GM12878 (cell line): ENCODE results near the gene STAT5B. TPM values are rescaled to one million over a fixed set of nuclear protein-coding genes. Genes with fewer than 3 reads are reported as not detected.

Experiments used
- ATAC-seq: fragments of 200-7000 bp; cut with Tn5 transposase; 3 replicates; pipeline ENCODE4 v1.9.1; 2020; ENCODE audit warnings: mild to moderate bottlenecking, moderate library complexity
- BruUV-seq: library from RNA; stranded (reverse); fragments of 400-500 nt; replicated peaks from 2 replicates; lab custom pipeline; 2021; lab: Mats Ljungman, UMichigan
- CTCF ChIA-PET: fragments of 300-600 bp; sonication (Branson Sonifier 250); formaldehyde crosslinking; extraction: SDS; loops from one replicate; lab custom pipeline; 2021; ENCODE audit warnings: inconsistent platforms; lab: Yijun Ruan, JAX
- POLR2A ChIA-PET: fragments of 350-600 bp; formaldehyde crosslinking; extraction: SDS; loops from one replicate; lab custom pipeline; 2021; ENCODE audit warnings: inconsistent platforms; lab: Charles Lee
- RAD21 ChIA-PET: fragments of 300-600 bp; sonication (Branson Sonifier 250); formaldehyde crosslinking; loops from one replicate; lab custom pipeline; 2023; ENCODE audit warnings: antibody characterized with exemption; ENCODE audit not compliant: unreplicated experiment; lab: Charles Lee
- SMC1A ChIA-PET: fragments of 300-600 bp; sonication (Branson Sonifier 250); formaldehyde crosslinking; loops from one replicate; lab custom pipeline; 2023; ENCODE audit not compliant: unreplicated experiment, uncharacterized antibody; lab: Charles Lee
- DNase-seq: peaks from one replicate; pipeline ENCODE4 v3.0.0-alpha.2; 2011; ENCODE audit warnings: low read depth, low spot score
- FAIRE-seq: peaks from 3 replicates; lab custom pipeline; 2011; peaks lifted over from hg19 to GRCh38; lab: Jason Lieb, UNC
- H2AFZ ChIP-seq: 2 replicates; pipeline ENCODE4 v1.6.0; 2011; ENCODE audit warnings: low read depth, low read length, control low read depth; ENCODE audit not compliant: control insufficient read depth
- H3K27ac ChIP-seq: 2 replicates; pipeline ENCODE4 v1.5.1; 2011; ENCODE audit warnings: control low read depth; ENCODE audit not compliant: control insufficient read depth, insufficient read depth
- H3K27me3 ChIP-seq, 2 experiments: replicated peaks in 1 of 2; 2 replicates each; pipeline versions ENCODE4 v1.6.0 to v1.6.1; 2011; ENCODE audit warnings: low read length in 1 of 2; ENCODE audit not compliant: control insufficient read depth in 2 of 2, insufficient read depth in 2 of 2
- H3K36me3 ChIP-seq, 2 experiments: 2 replicates each; pipeline ENCODE4 v1.5.1; 2011; ENCODE audit warnings: low read length in 1 of 2; ENCODE audit not compliant: control insufficient read depth in 2 of 2, insufficient read depth in 2 of 2
- H3K4me1 ChIP-seq: 2 replicates; pipeline ENCODE4 v1.6.1; 2011; ENCODE audit warnings: mild to moderate bottlenecking, low read length, moderate library complexity, mixed read lengths; ENCODE audit not compliant: control insufficient read depth, insufficient read depth
- H3K4me2 ChIP-seq: 2 replicates; pipeline ENCODE4 v1.6.0; 2011; ENCODE audit warnings: control low read depth; ENCODE audit not compliant: control insufficient read depth, insufficient read depth
- H3K4me3 ChIP-seq: fragments of 200-600 bp; sonication (generic); 2 replicates; pipeline ENCODE4 v1.5.1; 2016
- H3K79me2 ChIP-seq: 2 replicates; pipeline ENCODE4 v1.6.0; 2011; ENCODE audit warnings: low read length; ENCODE audit not compliant: control insufficient read depth, insufficient read depth
- H3K9ac ChIP-seq: 2 replicates; pipeline ENCODE4 v1.8.0; 2011; ENCODE audit warnings: low read length, control low read depth, mixed read lengths; ENCODE audit not compliant: control insufficient read depth, insufficient read depth
- H3K9me3 ChIP-seq: replicated peaks from 3 replicates; pipeline ENCODE4 v1.5.1; 2011; ENCODE audit warnings: mild to moderate bottlenecking, low read length; ENCODE audit not compliant: control insufficient read depth, insufficient read depth
- H4K20me1 ChIP-seq: 2 replicates; pipeline ENCODE4 v1.6.0; 2011; ENCODE audit not compliant: control insufficient read depth, insufficient read depth
- BCLAF1 ChIP-seq: fragments of 450-650 bp; IDR thresholded peaks from 2 replicates; pipeline ENCODE4 v1.6.1; 2017; ENCODE audit warnings: antibody characterized with exemption, mild to moderate bottlenecking, moderate library complexity
- CHD1 ChIP-seq: IDR thresholded peaks from 2 replicates; pipeline ENCODE4 v1.6.1; 2012; ENCODE audit warnings: low read depth, low read length, improper control_type of control experiment
- MEF2A ChIP-seq: IDR thresholded peaks from 2 replicates; pipeline ENCODE4 v1.6.1; 2011; ENCODE audit warnings: low read depth, mild to moderate bottlenecking, low read length, moderate library complexity; ENCODE audit not compliant: insufficient read depth
- NFYA ChIP-seq: IDR thresholded peaks from 2 replicates; pipeline ENCODE4 v1.6.1; 2011; ENCODE audit warnings: low read depth, mild to moderate bottlenecking, low read length, improper control_type of control experiment, borderline replicate concordance
- SMAD1 ChIP-seq: fragments of 450-650 bp; IDR thresholded peaks from 2 replicates; pipeline ENCODE4 v1.6.1; 2018; ENCODE audit warnings: mild to moderate bottlenecking, low read depth; ENCODE audit not compliant: partially characterized antibody
- SP1 ChIP-seq: IDR thresholded peaks from one replicate; pipeline ENCODE4 v1.6.1; 2011; ENCODE audit warnings: low read depth, low read length
- ZNF687 ChIP-seq: fragments of 450-650 bp; IDR thresholded peaks from 2 replicates; pipeline ENCODE4 v1.6.1; 2017; ENCODE audit warnings: mild to moderate bottlenecking, moderate library complexity
- WGBS: methylation state at CpG from one replicate; pipeline ENCODE4 v1.1.6; 2016; ENCODE audit warnings: low lambda C conversion rate; ENCODE audit not compliant: insufficient replicate concordance, insufficient coverage; ENCODE audit errors: missing lambda C conversion rate; 5-methylcytosine and 5-hydroxymethylcytosine counted together
- in situ Hi-C: fragments of 300-500 bp; cut with MboI; formaldehyde crosslinking; loops from 9 replicates; pipeline ENCODE4 v1.14.3; 2018; ENCODE audit warnings: mixed read lengths
- intact Hi-C: fragments of 100-400 bp; cut with micrococcal nuclease; formaldehyde crosslinking; loops from one replicate; pipeline ENCODE4 v1.14.2; 2022; ENCODE audit not compliant: unreplicated experiment
- polyA plus RNA-seq, 11 experiments: library from polyadenylated mRNA; depleted of rRNA in 4 of 11; unstranded in 6 of 11; stranded (reverse) in 5 of 11; fragments of >200 nt; fragmentation: Nextera tagmentation in 4 of 11; fragmentation: Illumina TruSeq in 1 of 11; extraction: Ambion mirVana in 4 of 11; extraction: Trizol in 1 of 11; gene quantifications; 1 replicate in 1 of 11; 2 replicates in 10 of 11; pipeline versions ENCODE4 v1.2.1 to v1.2.3, GENCODE V29; 2011 to 2016; ENCODE audit warnings: inconsistent platforms in 2 of 11, missing spikeins in 2 of 11, low read depth in 1 of 11
- total RNA-seq, 4 experiments: library from RNA; depleted of rRNA in 3 of 4; stranded (reverse); fragments of >200 nt in 3 of 4; fragmentation: Illumina TruSeq in 1 of 4; extraction: Trizol in 1 of 4; gene quantifications; 2 replicates each; pipeline versions ENCODE4 v1.2.1 to v1.2.3, GENCODE V29; 2013 to 2021

The STAT5B gene
- total and polyA plus RNA-seq, 10 of the 15 experiments (the other 5 are each of a cell fraction or from before 2014, with no cell fraction given) = 11.0 to 69.6 (median 46.7) TPM

- no peak for TF ChIP-seq CHD1
- no peak for TF ChIP-seq MEF2A
- TF ChIP-seq SP1 = no peak
- TF ChIP-seq SMAD1 = no peak
- no peak for TF ChIP-seq BCLAF1
- TF ChIP-seq ZNF687 = no peak
- TF ChIP-seq NFYA = no peak
- ATAC-seq = no peak
- DNase-seq = no peak
- Histone ChIP-seq H3K4me3 (no peak overlapping the region), H3K79me2 (peaks cover 15% of the 10 kb centered on the region), H3K4me2 (no peak overlapping the region), H3K4me1 (peaks cover 23% of the 10 kb centered on the region), H2AFZ (no peak overlapping the region), H3K27me3 (no peaks in the 10 kb centered on the region), H3K9me3 (no peaks in the 10 kb centered on the region), H4K20me1 (no peaks in the 10 kb centered on the region), H3K36me3 (no peaks in the 10 kb centered on the region), H3K9ac (no peak overlapping the region), H3K27ac (no peak overlapping the region)
- SMC1A ChIA-PET = interaction anchor here (0.6 to 0.7 kb wide), 2 partner anchors 12 to 29 kb away, joined by 3 to 4 read pairs; no protein-coding TSS in a partner anchor
- intact Hi-C loops = no loop called here
- 97% methylated on average over 7 of the region's 7 CpGs for WGBS
- in situ Hi-C loops = no loop called here
- POLR2A ChIA-PET = interaction anchor here (0.7 kb wide), 1 partner anchor 36 kb away, joined by 3 read pairs; no protein-coding TSS in a partner anchor
- CTCF ChIA-PET = interaction anchor here (1.6 kb wide), 1 partner anchor 61 kb away, joined by 3 read pairs; no protein-coding TSS in a partner anchor
- RAD21 ChIA-PET = interaction anchor here (0.6 kb wide), 1 partner anchor 240 kb away, joined by 4 read pairs; no protein-coding TSS in a partner anchor
- FAIRE-seq = no peak
- BruUV-seq = no TSS peak
Measured at GRCh38 chr17:42283241-42284023, 7.2 kb upstream of the STAT5B start.
